K562 (cell line): ENCODE measurements around the gene NTRK3.

Experiments used
- ARID3A ChIP-seq: IDR thresholded peaks from 2 replicates; pipeline ENCODE4 v1.6.1; 2012; ENCODE audit warnings: low read depth, low read length, improper control_type of control experiment, borderline replicate concordance
- CHD2 ChIP-seq: IDR thresholded peaks from 2 replicates; pipeline ENCODE4 v1.6.1; 2011; ENCODE audit warnings: low read depth, low read length
- CTCF ChIP-seq, 3 experiments: IDR thresholded peaks in 2 of 3; conservative IDR thresholded peaks in 1 of 3; 2 replicates each; pipeline ENCODE4 v1.5.1; 2011 to 2012; ENCODE audit warnings: low read length in 3 of 3, mild to moderate bottlenecking in 3 of 3, control low read depth in 2 of 3, improper control_type of control experiment in 1 of 3, inconsistent platforms in 1 of 3, low read depth in 1 of 3, mixed read lengths in 1 of 3, moderate library complexity in 1 of 3; ENCODE audit not compliant: insufficient read depth in 2 of 3
- ELF1 ChIP-seq: fragments of 200-800 bp; sonication (Bioruptor generic); IDR thresholded peaks from 2 replicates; pipeline ENCODE4 v1.6.1; 2016; ENCODE audit warnings: missing genetic modification characterization, missing compliant biosample characterization
- SIN3B ChIP-seq: fragments of 450-650 bp; IDR thresholded peaks from 2 replicates; pipeline ENCODE4 v1.6.1; 2017; ENCODE audit warnings: low read depth, mild to moderate bottlenecking, moderate library complexity
- SMAD3 ChIP-seq: fragments of 450-650 bp; formaldehyde crosslinking; conservative IDR thresholded peaks from 2 replicates; pipeline ENCODE4 v1.4.0; 2020; ENCODE audit warnings: mild to moderate bottlenecking
- SREBF1 ChIP-seq: fragments of 150-350 bp; IDR thresholded peaks from 2 replicates; pipeline ENCODE4 v1.6.1; 2014; ENCODE audit warnings: antibody characterized with exemption, low read depth, low read length, borderline replicate concordance
- TCF7L2 ChIP-seq: fragments of 150-350 bp; IDR thresholded peaks from 2 replicates; pipeline ENCODE4 v1.6.1; 2016; ENCODE audit warnings: low read depth, mild to moderate bottlenecking, low read length, moderate library complexity
- ZNF766 ChIP-seq: fragments of 200-800 bp; sonication (Bioruptor generic); conservative IDR thresholded peaks from 2 replicates; pipeline ENCODE4 v1.6.1; 2016; ENCODE audit warnings: missing genetic modification characterization, missing compliant biosample characterization
- TF ChIP-seq, protein P1 (sequence below): fragments of 450-650 bp; IDR thresholded peaks from 2 replicates; pipeline ENCODE4 v1.6.1; 2016; ENCODE audit warnings: missing biosample characterization, missing genetic modification characterization
- TF ChIP-seq, protein P2 (sequence below): sonication (generic); formaldehyde crosslinking; IDR thresholded peaks from 2 replicates; pipeline ENCODE4 v1.9.0; 2022; ENCODE audit warnings: mild to moderate bottlenecking, missing genetic modification reagents

GRCh38 chr15:88256279-88257230 lies at the start of gene NTRK3:
- TF ChIP-seq CTCF (IDR thresholded peaks at IDR 0.05 in 2 of 3, conservative IDR thresholded peaks at IDR 0.05 in 1 of 3; ENCODE audit: insufficient read depth in 2 of 3, low read depth in 1 of 3, low read length in 3 of 3) (no peak), TCF7L2 (no peak), ZNF766 (CRISPR knock-in tag) (no peak), ARID3A (no peak), SMAD3 (CRISPR knock-in tag) (no peak), SREBF1 (no peak), SIN3B (no peak), CHD2 (no peak), ELF1 (tag) (no peak)
- TF ChIP-seq, protein P1, sequence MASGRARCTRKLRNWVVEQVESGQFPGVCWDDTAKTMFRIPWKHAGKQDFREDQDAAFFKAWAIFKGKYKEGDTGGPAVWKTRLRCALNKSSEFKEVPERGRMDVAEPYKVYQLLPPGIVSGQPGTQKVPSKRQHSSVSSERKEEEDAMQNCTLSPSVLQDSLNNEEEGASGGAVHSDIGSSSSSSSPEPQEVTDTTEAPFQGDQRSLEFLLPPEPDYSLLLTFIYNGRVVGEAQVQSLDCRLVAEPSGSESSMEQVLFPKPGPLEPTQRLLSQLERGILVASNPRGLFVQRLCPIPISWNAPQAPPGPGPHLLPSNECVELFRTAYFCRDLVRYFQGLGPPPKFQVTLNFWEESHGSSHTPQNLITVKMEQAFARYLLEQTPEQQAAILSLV, result no peak
- TF ChIP-seq, protein P2, sequence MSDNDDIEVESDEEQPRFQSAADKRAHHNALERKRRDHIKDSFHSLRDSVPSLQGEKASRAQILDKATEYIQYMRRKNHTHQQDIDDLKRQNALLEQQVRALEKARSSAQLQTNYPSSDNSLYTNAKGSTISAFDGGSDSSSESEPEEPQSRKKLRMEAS (CRISPR knock-in tag), result no peak
